ENCODE results near the gene SELENON. TPM values are rescaled to one million over a fixed set of nuclear protein-coding genes. Genes with fewer than 3 reads are reported as not detected.

SELENON gene
- polyA plus RNA-seq, 3 donors, result 67.5 to 85.7 (median 85.2) TPM

GRCh38 chr1:25765923-25766589 lies 33.9 kb upstream of the SELENON start:
- DNase-seq (ENCODE audit: extremely low read depth in 1 of 11, low read depth in 9 of 11, low spot score in 4 of 11), result no peak

DNA sequence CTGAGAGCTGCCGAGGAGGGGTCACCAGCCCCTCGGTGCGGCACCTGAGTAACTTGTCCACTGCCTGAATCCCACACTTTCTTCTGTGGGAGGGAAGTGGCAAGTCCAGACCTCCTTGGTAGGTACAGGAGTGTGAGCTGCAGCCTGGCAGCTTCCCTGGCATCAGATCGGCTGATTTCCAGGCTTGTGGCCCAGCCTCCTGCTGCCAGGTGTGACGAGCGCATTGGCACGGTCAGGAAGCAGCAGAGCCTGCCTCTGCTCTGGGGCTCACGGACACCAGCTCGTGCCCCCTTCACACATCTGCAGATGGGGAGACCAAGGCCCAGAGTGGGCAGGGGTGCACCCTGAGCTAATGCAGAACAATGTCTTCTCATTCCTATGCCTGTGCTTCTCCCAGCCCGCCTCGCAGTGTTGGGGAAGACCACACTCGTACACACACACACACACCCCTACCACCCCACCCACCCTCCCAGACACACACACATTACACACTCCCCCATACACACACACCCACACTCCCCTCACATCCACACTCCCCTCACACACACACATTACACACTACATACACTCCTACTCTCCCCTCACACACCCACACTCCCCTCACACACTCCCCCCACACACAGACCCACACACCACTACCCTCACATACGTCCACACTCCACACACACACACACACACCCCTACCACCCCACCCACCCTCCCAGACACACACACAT lies 33.1 kb upstream of the SELENON start:
- DNase-seq (ENCODE audit: extremely low read depth in 1 of 11, low read depth in 9 of 11, low spot score in 4 of 11), result no peak

- DNase-seq (ENCODE audit: extremely low read depth in 1 of 11, low read depth in 9 of 11, low spot score in 4 of 11), result no peak
Observed at GRCh38 chr1:25767437-25767770, 32.6 kb upstream of the SELENON start.

- no peak for DNase-seq (ENCODE audit: extremely low read depth in 1 of 11, low read depth in 9 of 11, low spot score in 4 of 11)
Observed at GRCh38 chr1:25768999-25769398, 31.0 kb upstream of the SELENON start.

GRCh38 chr1:25769625-25770383 lies 30.2 kb upstream of the SELENON start:
- DNase-seq (ENCODE audit: extremely low read depth in 1 of 11, low read depth in 9 of 11, low spot score in 4 of 11), result no peak

- no peak for DNase-seq (ENCODE audit: extremely low read depth in 1 of 11, low read depth in 9 of 11, low spot score in 4 of 11)
Observed at GRCh38 chr1:25770541-25771220, 29.3 kb upstream of the SELENON start.

GRCh38 chr1:25771221-25772114 lies 28.5 kb upstream of the SELENON start:
- peak; percentile 65 to 88 (median 83) for DNase-seq (ENCODE audit: extremely low read depth in 1 of 11, low read depth in 9 of 11, low spot score in 4 of 11)

DNA sequence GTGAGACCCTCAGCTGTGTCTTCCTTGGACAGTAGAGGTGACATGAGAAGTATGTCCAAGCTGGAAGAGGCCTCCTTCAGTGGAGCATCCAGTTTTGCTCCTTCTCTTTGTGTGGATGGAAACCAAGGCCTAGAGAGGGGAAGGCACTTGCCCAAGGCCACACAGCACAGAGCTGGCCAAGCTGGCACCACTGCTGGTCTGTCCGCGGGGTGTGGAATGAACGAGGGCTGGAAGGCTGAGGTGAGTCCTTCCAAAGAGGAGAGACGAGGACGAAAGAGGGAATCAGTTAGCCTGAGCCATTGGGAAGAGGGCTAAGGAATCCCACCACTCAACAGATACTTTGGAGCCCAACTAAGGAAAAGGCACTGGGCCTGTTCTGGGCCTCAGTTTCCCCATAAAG lies 27.8 kb upstream of the SELENON start:
- no peak for DNase-seq (ENCODE audit: extremely low read depth in 1 of 11, low read depth in 9 of 11, low spot score in 4 of 11)

GRCh38 chr1:25772692-25773245 lies 27.2 kb upstream of the SELENON start:
- no peak for DNase-seq (ENCODE audit: extremely low read depth in 1 of 11, low read depth in 9 of 11, low spot score in 4 of 11)

DNA sequence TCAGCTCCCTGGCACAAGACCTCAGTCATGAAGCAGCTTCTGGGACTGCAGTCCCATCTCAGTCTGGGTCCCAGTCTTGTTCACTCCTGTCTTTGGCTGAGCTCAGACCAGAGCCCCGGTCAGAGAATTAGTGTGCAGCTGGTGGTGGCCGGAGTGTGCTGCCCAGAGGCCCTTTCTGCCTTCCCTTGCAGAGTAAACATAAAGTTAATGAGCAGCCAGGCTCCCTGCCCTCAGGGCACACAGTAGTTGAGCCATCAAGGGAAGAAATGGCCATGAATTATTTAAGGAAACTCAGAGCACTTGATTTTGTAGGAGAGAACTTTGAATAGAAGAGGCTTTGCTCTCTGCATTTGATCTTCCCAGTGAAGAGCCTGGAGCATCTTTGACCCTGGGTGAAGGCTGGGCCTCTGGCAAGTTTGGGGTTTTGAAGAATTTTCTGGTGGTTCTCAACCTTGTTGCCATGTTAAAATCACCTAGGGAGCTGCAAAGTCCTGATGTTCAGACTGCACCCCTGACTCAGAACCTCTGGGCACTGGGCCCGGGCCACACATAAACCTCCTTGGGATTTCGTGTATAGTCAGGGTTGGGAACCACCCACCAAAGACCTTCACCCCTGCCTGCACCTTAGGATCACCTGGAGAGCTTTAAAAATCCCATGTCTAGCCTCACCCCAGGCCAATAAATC lies 26.4 kb upstream of the SELENON start:
- DNase-seq (ENCODE audit: extremely low read depth in 1 of 11, low read depth in 9 of 11, low spot score in 4 of 11), result peak in 10 of 11 donors; percentile 44 to 85 (median 56)

- DNase-seq (ENCODE audit: extremely low read depth in 1 of 11, low read depth in 9 of 11, low spot score in 4 of 11), result no peak
Observed at GRCh38 chr1:25774206-25774803, 25.7 kb upstream of the SELENON start.

GRCh38 chr1:25774921-25775771 lies 24.8 kb upstream of the SELENON start:
- no peak for DNase-seq (ENCODE audit: extremely low read depth in 1 of 11, low read depth in 9 of 11, low spot score in 4 of 11)

DNA sequence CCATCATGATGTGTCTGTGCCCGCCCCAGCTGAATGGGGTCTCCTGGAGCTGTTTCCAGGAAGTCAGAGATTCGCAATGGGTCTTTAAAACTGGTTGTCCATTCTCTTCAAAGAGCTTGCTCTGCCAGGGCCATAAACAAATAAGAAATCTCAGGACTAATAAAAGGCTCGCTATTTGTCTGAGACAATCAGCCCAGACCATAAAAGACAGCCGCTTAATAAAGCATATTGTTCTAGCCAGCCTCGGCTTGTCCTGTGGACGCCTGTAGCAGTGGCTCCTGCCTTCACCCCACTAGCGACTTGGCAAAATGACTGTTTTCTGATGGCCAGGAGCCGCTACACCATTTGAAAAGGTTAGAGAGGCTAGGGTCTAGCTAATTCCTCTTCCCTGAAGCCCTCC lies 20.6 kb upstream of the SELENON start:
- no peak for DNase-seq (ENCODE audit: extremely low read depth in 1 of 11, low read depth in 9 of 11, low spot score in 4 of 11)

GRCh38 chr1:25779894-25780293 lies 20.1 kb upstream of the SELENON start:
- DNase-seq (ENCODE audit: extremely low read depth in 1 of 11, low read depth in 9 of 11, low spot score in 4 of 11), result no peak

GRCh38 chr1:25780318-25781129 lies 19.5 kb upstream of the SELENON start:
- no peak for DNase-seq (ENCODE audit: extremely low read depth in 1 of 11, low read depth in 9 of 11, low spot score in 4 of 11)

GRCh38 chr1:25781130-25781433 lies 18.9 kb upstream of the SELENON start:
- no peak for DNase-seq (ENCODE audit: extremely low read depth in 1 of 11, low read depth in 9 of 11, low spot score in 4 of 11)

All from renal cortex interstitium (tissue), 11 donors.